H7 (cell line): Measurements from ENCODE around the gene CTSV. TPM values are rescaled to one million over a fixed set of nuclear protein-coding genes. Genes with fewer than 3 reads are reported as not detected.
"Not testable (repeated sequence)": the region's sequence is repeated elsewhere in the genome, so short reads cannot be mapped to it uniquely, and the experiment has no call there.

ENCODE experiments used
- DNase-seq: peaks from one replicate; pipeline ENCODE4 v3.0.0; 2012
- H3K27me3 ChIP-seq: 2 replicates; pipeline ENCODE4 v1.6.0; 2011; ENCODE audit warnings: mild to moderate bottlenecking, low read length; ENCODE audit not compliant: control insufficient read depth, insufficient read depth
- H3K36me3 ChIP-seq: replicated peaks from 2 replicates; pipeline ENCODE4 v1.5.1; 2011; ENCODE audit warnings: low read length; ENCODE audit not compliant: control insufficient read depth, insufficient read depth
- H3K4me3 ChIP-seq: 2 replicates; pipeline ENCODE4 v1.5.1; 2011; ENCODE audit warnings: low read depth, mild to moderate bottlenecking, control low read depth, low read length, moderate library complexity; ENCODE audit not compliant: insufficient read depth
- total RNA-seq: library from RNA; depleted of rRNA; stranded (reverse); fragments of >200 nt; shearing (Covaris generic); gene quantifications from 2 replicates; pipeline ENCODE4 v1.2.3, GENCODE V29; 2014; rRNA removed

CTSV gene
- total RNA-seq, 1 experiment from 2014 or later = 50.5 TPM

DNA sequence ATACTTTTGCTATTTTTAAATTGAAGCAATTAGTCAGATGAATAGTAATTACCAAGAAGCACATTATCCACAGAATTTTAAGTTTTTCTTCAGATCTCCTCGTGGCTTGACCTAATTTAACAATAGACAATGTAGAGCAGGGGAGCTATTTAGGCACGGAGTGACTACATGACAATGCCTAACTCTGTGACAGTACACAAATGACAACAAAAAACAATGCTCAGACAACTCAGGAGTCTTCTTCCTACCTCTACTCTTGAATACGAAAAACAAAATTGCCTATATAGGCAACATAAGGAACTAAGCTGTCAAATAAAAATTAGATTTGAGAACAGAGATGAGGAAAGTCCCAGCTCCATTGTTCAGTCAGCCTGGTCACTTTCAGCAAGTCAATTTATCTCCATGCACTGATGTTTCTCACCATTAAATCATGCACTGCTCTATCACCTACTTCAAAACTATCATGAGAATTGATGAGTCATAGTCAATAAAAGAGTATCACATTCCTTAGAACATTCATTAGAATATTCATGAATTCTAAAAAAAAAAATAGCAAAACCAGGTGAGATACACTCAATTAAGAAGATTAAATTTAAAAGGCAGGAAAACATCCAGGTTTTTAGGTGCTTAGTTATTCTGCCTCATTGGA lies 38.7 kb downstream of the CTSV start:
- H3K4me3 ChIP-seq, H3K27me3 ChIP-seq, DNase-seq, H3K36me3 ChIP-seq: not testable (repeated sequence)

GRCh38 chr9:96999733-97000132 lies 39.2 kb downstream of the CTSV start:
- not testable (repeated sequence) for H3K36me3 ChIP-seq, H3K4me3 ChIP-seq, H3K27me3 ChIP-seq, DNase-seq

GRCh38 chr9:96997009-96997701 lies 41.8 kb downstream of the CTSV start:
- not testable (repeated sequence) for H3K27me3 ChIP-seq, H3K4me3 ChIP-seq, H3K36me3 ChIP-seq, DNase-seq

DNA sequence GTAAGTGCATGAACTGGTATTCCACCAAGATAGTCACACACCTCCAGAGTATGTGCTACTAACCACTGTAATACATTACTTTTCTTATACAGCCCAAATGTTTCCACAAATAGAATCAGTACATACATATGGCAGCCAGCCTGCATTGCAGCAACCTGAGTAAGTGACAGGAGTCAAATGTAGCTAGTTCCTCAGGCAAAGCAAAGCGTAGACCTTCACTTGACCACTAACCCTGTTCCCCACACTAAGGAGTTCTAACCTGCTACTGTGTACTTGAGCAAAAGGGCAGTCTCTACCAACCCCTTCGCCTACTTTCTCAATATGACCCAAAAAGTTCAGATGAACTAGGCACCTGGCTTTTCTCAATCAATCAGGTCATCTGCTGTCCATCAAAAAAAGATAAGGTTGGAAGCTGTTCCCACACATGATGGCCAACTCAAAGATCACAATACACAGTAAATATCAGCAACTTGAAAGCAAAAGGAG lies 44.4 kb downstream of the CTSV start:
- DNase-seq, H3K27me3 ChIP-seq, H3K36me3 ChIP-seq, H3K4me3 ChIP-seq: not testable (repeated sequence)

- H3K27me3 ChIP-seq, H3K36me3 ChIP-seq, H3K4me3 ChIP-seq, DNase-seq: not testable (repeated sequence)
Measured at GRCh38 chr9:96992303-96992702, 46.6 kb downstream of the CTSV start.

DNA sequence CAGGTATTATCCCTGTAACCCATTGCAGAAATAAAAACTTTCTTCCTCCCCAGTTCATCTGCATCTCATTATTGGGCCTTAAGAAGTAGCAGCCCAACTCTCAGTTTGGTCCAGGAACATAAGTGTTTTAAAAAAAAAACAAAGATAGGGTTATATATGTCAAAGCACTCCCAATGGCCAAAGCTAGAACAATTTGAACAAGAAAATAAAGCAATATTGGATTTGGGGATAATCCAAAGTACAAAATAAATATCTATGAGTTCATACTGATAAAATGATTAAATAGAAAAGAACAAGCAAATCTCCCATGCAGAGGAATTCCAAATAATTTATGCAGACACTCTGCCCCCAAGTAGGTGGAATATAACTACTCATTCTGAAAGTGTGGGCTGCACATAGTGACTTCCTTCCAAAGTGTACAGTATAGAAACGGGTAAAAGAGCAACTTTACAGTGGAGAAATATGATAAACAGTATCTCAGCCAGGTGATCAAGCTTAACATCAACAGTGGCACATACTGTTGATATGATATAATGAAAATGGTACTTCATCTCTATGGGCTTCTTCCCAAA lies 49.1 kb downstream of the CTSV start:
- not testable (repeated sequence) for H3K27me3 ChIP-seq, DNase-seq, H3K36me3 ChIP-seq, H3K4me3 ChIP-seq

GRCh38 chr9:96984887-96985286 lies 54.1 kb downstream of the CTSV start:
- H3K4me3 ChIP-seq, H3K36me3 ChIP-seq, DNase-seq, H3K27me3 ChIP-seq: not testable (repeated sequence)

DNA sequence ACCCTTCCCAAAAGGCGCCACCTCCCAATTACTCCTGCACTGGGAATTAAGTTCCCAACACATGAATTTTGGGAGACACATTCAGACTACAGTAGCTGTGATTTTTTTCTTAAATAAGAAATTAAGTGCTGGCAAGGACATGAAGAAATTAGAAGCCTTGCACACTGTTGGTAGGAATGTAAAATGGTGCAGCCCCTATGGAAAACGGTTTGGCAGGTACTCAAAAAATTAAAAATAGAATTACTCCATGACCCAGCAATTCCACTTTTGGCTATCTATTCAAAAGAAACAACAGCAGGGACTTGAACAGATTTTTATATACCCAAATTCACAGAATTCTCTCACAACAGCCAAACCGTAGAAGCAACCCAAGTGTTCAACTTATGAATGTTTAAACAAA lies 54.8 kb downstream of the CTSV start:
- not testable (repeated sequence) for H3K36me3 ChIP-seq, H3K4me3 ChIP-seq, H3K27me3 ChIP-seq, DNase-seq

DNA sequence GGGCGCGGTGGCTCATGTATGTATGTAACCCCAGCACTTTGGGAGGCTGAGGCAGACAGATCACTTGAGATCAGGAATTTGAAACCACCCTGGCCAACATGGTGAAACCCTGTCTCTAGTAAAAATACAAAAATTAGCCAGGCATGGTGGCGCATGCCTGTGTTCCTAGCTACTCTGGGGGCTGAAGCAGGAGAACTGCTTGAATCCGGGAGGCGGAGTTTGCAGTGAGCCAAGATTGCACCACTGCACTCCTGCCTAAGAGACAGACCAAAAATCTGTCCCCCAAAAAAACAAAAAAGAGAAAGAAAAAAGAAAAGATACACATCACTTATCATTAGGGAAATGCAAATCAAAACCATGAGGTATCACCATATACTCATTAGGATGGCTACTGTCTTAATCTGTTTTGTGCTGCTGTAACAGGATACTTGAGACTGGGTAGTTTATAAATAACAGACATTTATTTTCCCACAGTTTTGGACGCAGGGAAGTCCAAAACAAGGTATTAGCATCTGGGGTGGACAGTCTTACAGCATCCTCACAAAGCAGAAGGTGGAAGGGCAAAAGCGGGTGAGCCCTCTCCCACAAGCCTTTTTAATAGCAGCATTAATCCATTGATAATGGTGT lies 55.3 kb downstream of the CTSV start:
- DNase-seq, H3K4me3 ChIP-seq, H3K27me3 ChIP-seq, H3K36me3 ChIP-seq: not testable (repeated sequence)

Other genes with a start within 250 kb of the CTSV start
- gene ZNF782, start 184.6 kb downstream of the CTSV start, total RNA-seq = 2.6 and 3.1 TPM in 2 replicates
- gene NUTM2G, start 110.3 kb downstream of the CTSV start, total RNA-seq = 0.07 TPM in 2 replicates